Activated CD4-positive, alpha-beta T cell treated with anti-CD3 and anti-CD28 coated beads, Interleukin-2, amount 50 U/mL, for 16 hours (primary cell): ENCODE results near the gene C6orf58.
"Not testable (repeated sequence)": the region's sequence is repeated elsewhere in the genome, so short reads cannot be mapped to it uniquely, and the experiment has no call there.

Experiments
- DNase-seq: peaks from one replicate; pipeline ENCODE4 v3.0.0-alpha.2; 2020

Gene C6orf58

DNA sequence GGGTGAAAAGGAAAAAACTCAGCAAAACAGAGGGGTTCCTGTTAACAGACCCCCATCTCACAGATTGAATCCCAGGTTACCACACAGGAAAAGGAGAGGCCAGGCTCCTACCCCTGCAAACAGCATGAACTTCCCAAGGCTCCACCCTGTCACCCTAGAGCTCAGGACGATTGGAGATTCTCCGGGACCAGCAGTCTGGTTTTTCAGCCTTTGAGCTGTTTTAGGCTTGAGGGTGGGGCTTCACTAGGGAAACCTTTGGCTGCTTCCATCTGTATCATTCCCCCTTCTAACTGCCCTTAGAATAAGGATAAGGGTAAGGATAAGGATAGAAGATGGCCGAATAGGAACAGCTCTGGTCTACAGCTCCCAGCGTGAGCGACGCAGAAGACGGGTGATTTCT lies 16.0 kb downstream of the C6orf58 start:
- DNase-seq, result no peak

DNA sequence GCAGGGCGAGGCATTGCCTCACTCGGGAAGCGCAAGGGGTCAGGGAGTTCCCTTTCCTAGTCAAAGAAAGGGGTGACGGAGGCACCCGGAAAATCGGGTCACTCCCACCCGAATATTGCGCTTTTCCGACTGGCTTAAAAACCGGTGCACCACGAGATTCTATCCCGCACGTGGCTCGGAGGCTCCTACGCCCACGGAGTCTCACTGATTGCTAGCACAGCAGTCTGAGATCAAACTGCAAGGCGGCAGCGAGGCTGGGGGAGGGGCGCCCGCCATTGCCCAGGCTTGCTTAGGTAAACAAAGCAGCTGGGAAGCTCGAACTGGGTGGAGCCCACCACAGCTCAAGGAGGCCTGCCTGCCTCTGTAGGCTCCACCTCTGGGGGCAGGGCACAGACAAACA lies 16.5 kb downstream of the C6orf58 start:
- DNase-seq, result not testable (repeated sequence)

- peak; percentile 16 for DNase-seq
Observed at GRCh38 chr6:127606131-127606562, 29.2 kb downstream of the C6orf58 start.

DNA sequence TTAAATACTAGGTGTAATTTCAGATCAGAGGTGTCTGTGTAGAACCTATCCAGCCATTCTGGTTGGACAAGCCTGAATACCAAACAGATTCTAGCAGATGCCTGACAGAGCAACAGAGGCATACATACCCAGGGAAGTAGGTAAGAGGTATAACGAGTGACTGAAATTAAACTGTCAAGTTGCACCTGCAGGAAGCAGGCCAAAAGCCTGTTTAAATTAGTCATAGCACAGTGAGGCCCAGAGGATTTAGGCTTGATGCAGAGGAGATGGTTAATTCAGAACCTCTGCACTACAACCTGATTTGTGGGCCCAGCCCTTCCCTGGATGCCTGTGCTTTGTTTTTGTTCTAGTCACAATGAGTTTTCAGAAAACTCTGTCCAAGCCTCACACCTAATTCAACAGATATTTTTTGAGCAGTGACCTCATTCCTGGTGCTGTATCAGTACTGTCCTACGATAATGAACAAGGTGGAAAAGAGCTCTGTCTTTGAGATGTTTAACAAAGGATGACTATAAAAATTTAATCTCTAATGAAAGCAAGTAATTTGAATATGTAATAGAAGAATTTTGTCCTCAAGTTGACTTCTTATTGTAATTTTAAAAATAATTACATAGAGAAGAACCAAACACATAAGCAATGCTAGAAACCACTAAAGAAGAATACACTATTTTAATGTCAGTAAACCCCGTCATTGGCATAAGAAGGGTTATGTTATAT lies 31.7 kb downstream of the C6orf58 start:
- DNase-seq, result no peak

GRCh38 chr6:127618729-127619128 lies 41.8 kb downstream of the C6orf58 start:
- no peak for DNase-seq

GRCh38 chr6:127630800-127631199 lies 53.8 kb downstream of the C6orf58 start:
- no peak for DNase-seq

DNA sequence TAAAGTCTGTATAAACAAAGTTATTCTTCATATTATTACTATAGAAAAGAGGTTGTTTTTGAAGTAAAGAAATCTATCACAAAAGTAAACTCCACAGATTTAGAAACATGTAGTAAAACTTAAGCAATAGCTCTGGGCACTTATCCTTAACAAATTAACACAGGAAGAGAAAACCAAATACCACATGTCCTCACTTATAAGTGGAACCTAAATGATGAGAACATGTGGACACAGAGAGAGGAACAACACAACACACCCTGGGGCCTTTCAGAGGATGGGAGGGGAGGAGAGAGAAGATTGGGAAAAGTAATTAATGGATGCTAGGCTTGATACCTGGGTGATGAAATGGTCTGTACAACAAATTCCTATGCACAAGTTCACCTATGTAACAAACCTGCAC lies 57.2 kb downstream of the C6orf58 start:
- no peak for DNase-seq

- no peak for DNase-seq
Observed at GRCh38 chr6:127635091-127635490, 58.1 kb downstream of the C6orf58 start.

- DNase-seq, result no peak
Observed at GRCh38 chr6:127637830-127638409, 60.9 kb downstream of the C6orf58 start.
